SK-N-SH (cell line): Measurements from ENCODE around the gene CNEP1R1. TPM values are rescaled to one million over a fixed set of nuclear protein-coding genes. Genes with fewer than 3 reads are reported as not detected.

ENCODE experiments used
- CTCF ChIA-PET: fragments of 300-600, 350-600 bp; formaldehyde crosslinking; extraction: SDS; loops from one replicate; lab custom pipeline; 2021; lab: Yijun Ruan, JAX
- POLR2A ChIA-PET: fragments of 350-600 bp; sonication (Branson Sonifier 250); formaldehyde crosslinking; extraction: SDS; loops from one replicate; lab custom pipeline; 2020; ENCODE audit warnings: antibody characterized with exemption, inconsistent platforms; lab: Yijun Ruan, JAX
- DNase-seq: peaks from one replicate; pipeline ENCODE4 v3.0.0; 2012
- H2AFZ ChIP-seq: fragments of 200-600 bp; sonication (generic); 2 replicates; pipeline ENCODE4 v1.8.1; 2016; ENCODE audit warnings: antibody characterized with exemption, mild to moderate bottlenecking, low read depth
- H3F3A ChIP-seq: fragments of 200-600 bp; sonication (generic); replicated peaks from 2 replicates; pipeline ENCODE3; 2016; ENCODE audit warnings: antibody characterized with exemption, mild to moderate bottlenecking; ENCODE audit not compliant: insufficient read depth
- H3K27ac ChIP-seq, 2 experiments: fragments of 200-500 bp in 1 of 2; fragments of 200-600 bp in 1 of 2; sonication (Bioruptor generic) in 1 of 2; sonication (generic), shearing (Covaris generic) in 1 of 2; 2 replicates each; pipeline versions ENCODE4 v1.5.1 to v1.6.1; 2014 to 2016; ENCODE audit warnings: low read depth in 2 of 2, inconsistent platforms in 1 of 2, low read length in 1 of 2, mild to moderate bottlenecking in 1 of 2, mixed read lengths in 1 of 2
- H3K27me3 ChIP-seq: fragments of 200-600 bp; sonication (generic), shearing (Covaris generic); 2 replicates; pipeline ENCODE4 v1.6.1; 2016; ENCODE audit warnings: mixed run types; ENCODE audit not compliant: insufficient read depth
- H3K36me3 ChIP-seq, 2 experiments: fragments of 200-500 bp in 1 of 2; fragments of 200-600 bp in 1 of 2; sonication (Bioruptor generic) in 1 of 2; sonication (generic) in 1 of 2; replicated peaks in 1 of 2; 2 replicates each; pipeline versions ENCODE3 to v1.5.1; 2014 to 2016; ENCODE audit warnings: low read length in 1 of 2, mild to moderate bottlenecking in 1 of 2; ENCODE audit not compliant: insufficient read depth in 2 of 2, control insufficient read depth in 1 of 2
- H3K4me1 ChIP-seq, 2 experiments: fragments of 200-500 bp in 1 of 2; fragments of 200-600 bp in 1 of 2; sonication (Bioruptor generic) in 1 of 2; sonication (generic), shearing (Covaris generic) in 1 of 2; 2 replicates each; pipeline versions ENCODE4 v1.5.1 to v1.6.1; 2014 to 2016; ENCODE audit warnings: low read depth in 1 of 2, low read length in 1 of 2, mixed run types in 1 of 2; ENCODE audit not compliant: insufficient read depth in 2 of 2, control insufficient read depth in 1 of 2
- H3K4me2 ChIP-seq: fragments of 200-600 bp; sonication (generic), shearing (Covaris generic); 2 replicates; pipeline ENCODE4 v1.6.1; 2017; ENCODE audit warnings: mixed run types
- H3K4me3 ChIP-seq, 2 experiments: fragments of 200-500 bp in 1 of 2; fragments of 200-600 bp in 1 of 2; sonication (Bioruptor generic) in 1 of 2; sonication (generic), shearing (Covaris generic) in 1 of 2; 2 replicates each; pipeline versions ENCODE4 v1.5.1 to v1.8.1; 2014 to 2016; ENCODE audit warnings: low read depth in 2 of 2, inconsistent platforms in 1 of 2, low read length in 1 of 2, mild to moderate bottlenecking in 1 of 2, mixed read lengths in 1 of 2, moderate library complexity in 1 of 2
- H3K79me2 ChIP-seq: fragments of 200-600 bp; sonication (generic); 2 replicates; pipeline ENCODE4 v1.8.1; 2017; ENCODE audit warnings: mild to moderate bottlenecking; ENCODE audit not compliant: insufficient read depth
- H3K9ac ChIP-seq: fragments of 200-600 bp; sonication (generic); 2 replicates; pipeline ENCODE4 v1.6.1; 2017; ENCODE audit warnings: mixed run types
- H3K9me2 ChIP-seq: fragments of 200-600 bp; sonication (generic); 2 replicates; pipeline ENCODE4 v1.6.1; 2017; ENCODE audit warnings: mixed run types
- H3K9me3 ChIP-seq: fragments of 200-600 bp; sonication (generic); 2 replicates; pipeline ENCODE4 v1.6.1; 2017; ENCODE audit warnings: mixed run types, mild to moderate bottlenecking, moderate library complexity
- H4K20me1 ChIP-seq: fragments of 200-600 bp; sonication (generic); 2 replicates; pipeline ENCODE4 v1.6.1; 2017; ENCODE audit warnings: mild to moderate bottlenecking, mixed run types; ENCODE audit not compliant: insufficient read depth
- CHD2 ChIP-seq: fragments of 150-350 bp; IDR thresholded peaks from 2 replicates; pipeline ENCODE4 v1.6.1; 2018; ENCODE audit warnings: low read length; ENCODE audit not compliant: partially characterized antibody
- CTCF ChIP-seq: fragments of 200-600 bp; sonication (generic); IDR thresholded peaks from 2 replicates; pipeline ENCODE4 v1.6.1; 2017; ENCODE audit warnings: antibody characterized with exemption, mild to moderate bottlenecking, moderate library complexity
- ELF1 ChIP-seq: IDR thresholded peaks from 2 replicates; pipeline ENCODE4 v1.4.0; 2012
- EP300 ChIP-seq, 2 experiments: IDR thresholded peaks; 2 replicates each; pipeline versions ENCODE4 v1.4.0 to v1.6.1; 2012; ENCODE audit warnings: borderline replicate concordance in 1 of 2, low read depth in 1 of 2, low read length in 1 of 2
- EZH2phosphoT487 ChIP-seq: fragments of 200-600 bp; sonication (generic); IDR thresholded peaks from 2 replicates; pipeline ENCODE4 v1.6.1; 2017; ENCODE audit warnings: low read depth, mixed run types, mild to moderate bottlenecking, antibody characterized with exemption, moderate library complexity, borderline replicate concordance
- FOSL2 ChIP-seq: IDR thresholded peaks from 2 replicates; pipeline ENCODE4 v1.4.0; 2012; ENCODE audit warnings: low read depth, mild to moderate bottlenecking, moderate library complexity, borderline replicate concordance
- FOXJ3 ChIP-seq: sonication (generic); formaldehyde crosslinking; IDR thresholded peaks from 2 replicates; pipeline ENCODE4 v1.5.1; 2020; ENCODE audit warnings: mild to moderate bottlenecking, missing genetic modification reagents
- FOXM1 ChIP-seq: IDR thresholded peaks from 2 replicates; pipeline ENCODE4 v1.4.0; 2012; ENCODE audit warnings: low read depth, mild to moderate bottlenecking
- GABPA ChIP-seq: IDR thresholded peaks from 2 replicates; pipeline ENCODE4 v1.4.0; 2012; ENCODE audit warnings: low read depth, mild to moderate bottlenecking
- GATA2 ChIP-seq: sonication (generic); formaldehyde crosslinking; IDR thresholded peaks from 2 replicates; pipeline ENCODE4 v1.5.0; 2020; ENCODE audit warnings: mild to moderate bottlenecking, missing genetic modification reagents
- MEF2A ChIP-seq: IDR thresholded peaks from 2 replicates; pipeline ENCODE4 v1.4.0; 2012; ENCODE audit warnings: low read depth, borderline replicate concordance
- NFIC ChIP-seq: IDR thresholded peaks from 2 replicates; pipeline ENCODE4 v1.4.0; 2012; ENCODE audit warnings: borderline replicate concordance
- NRF1 ChIP-seq: IDR thresholded peaks from 2 replicates; pipeline ENCODE4 v1.6.1; 2012; ENCODE audit warnings: low read depth, mild to moderate bottlenecking, low read length
- RFX5 ChIP-seq: IDR thresholded peaks from 2 replicates; pipeline ENCODE4 v1.6.1; 2012; ENCODE audit warnings: mild to moderate bottlenecking, improper control_type of control experiment, low read length
- RXRA ChIP-seq: IDR thresholded peaks from 2 replicates; pipeline ENCODE4 v1.4.0; 2012; ENCODE audit warnings: low read depth, mild to moderate bottlenecking, borderline replicate concordance
- SIN3A ChIP-seq: IDR thresholded peaks from 2 replicates; pipeline ENCODE4 v1.6.1; 2012; ENCODE audit warnings: low read depth, mild to moderate bottlenecking, low read length, moderate library complexity, borderline replicate concordance
- SMC3 ChIP-seq: IDR thresholded peaks from 2 replicates; pipeline ENCODE4 v1.6.1; 2012; ENCODE audit warnings: low read depth, low read length, improper control_type of control experiment
- TCF12 ChIP-seq: IDR thresholded peaks from 2 replicates; pipeline ENCODE4 v1.4.0; 2012
- TEAD4 ChIP-seq: IDR thresholded peaks from 2 replicates; pipeline ENCODE4 v1.4.0; 2012; ENCODE audit warnings: mild to moderate bottlenecking, borderline replicate concordance; ENCODE audit not compliant: insufficient read depth
- USF2 ChIP-seq: fragments of 150-350 bp; IDR thresholded peaks from 2 replicates; pipeline ENCODE4 v1.6.1; 2017; ENCODE audit warnings: antibody characterized with exemption, low read length, low read depth, borderline replicate concordance
- WGBS: methylation state at CpG from one replicate; pipeline ENCODE4 v1.1.6; 2017; ENCODE audit warnings: low lambda C conversion rate; 5-methylcytosine and 5-hydroxymethylcytosine counted together
- polyA plus RNA-seq, 3 experiments: library from polyadenylated mRNA; depleted of rRNA; stranded (reverse); fragments of >200 nt; gene quantifications; 2 replicates each; pipeline ENCODE4 v1.2.3, GENCODE V29; 2012
- TF ChIP-seq, protein P1 (sequence below): IDR thresholded peaks from 2 replicates; pipeline ENCODE4 v1.4.0; 2012; ENCODE audit warnings: low read depth, borderline replicate concordance
- TF ChIP-seq, protein P2 (sequence below): IDR thresholded peaks from 2 replicates; pipeline ENCODE4 v1.4.0; 2012; ENCODE audit warnings: low read depth, borderline replicate concordance
- TF ChIP-seq, protein P3 (sequence below): IDR thresholded peaks from 2 replicates; pipeline ENCODE4 v1.6.1; 2012; ENCODE audit warnings: mild to moderate bottlenecking, low read depth, low read length, moderate library complexity

The CNEP1R1 gene
- polyA plus RNA-seq, 1 of the 3 experiments (the other 2 are of a cell fraction): 19.2 TPM

- Histone ChIP-seq H3K27me3 (no peaks in the 10 kb centered on the region), H3K9me2 (no peaks in the 10 kb centered on the region), H3K27ac (peak within 1 kb of the TSS; percentile 89 to 95), H3K36me3 (peaks cover 6 to 14% of the 10 kb centered on the region in 2 experiments), H3K4me2 (peak within 1 kb of the TSS; percentile 100), H3K79me2 (peaks cover 35% of the 10 kb centered on the region), H2AFZ (peak within 1 kb of the TSS; percentile 100), H4K20me1 (0 out of 2 replicates have a peak, but pooled peaks cover 4% of the 10 kb centered on the region), H3K9ac (peak within 1 kb of the TSS; percentile 86; the same call in 1 of the 2 replicates), H3K9me3 (no peaks in the 10 kb centered on the region), H3K4me1 (peaks cover 12 to 17% of the 10 kb centered on the region in 2 experiments; a peak in 3 of 4 replicates), H3K4me3 (peak within 1 kb of the TSS; percentile 76 to 93), H3F3A (no peaks in the 10 kb centered on the region)
- ChIA-PET POLR2A (interaction anchor here (1.0 to 1.1 kb wide), 2 partner anchors 41 to 145 kb away, joined by 5 to 7 read pairs; partner anchors contain the start of gene CNEP1R1), CTCF (interaction anchor here (0.6 to 6.1 kb wide), 6 partner anchors 41 to 466 kb away, joined by 4 to 88 read pairs (median 4); partner anchors contain the start of gene CNEP1R1)
- 1% methylated on average over 79 of the region's 91 CpGs for WGBS
- peak; percentile 97 for DNase-seq
- no peak for TF ChIP-seq FOSL2
- no peak for TF ChIP-seq SMC3
- TF ChIP-seq, protein P1, sequence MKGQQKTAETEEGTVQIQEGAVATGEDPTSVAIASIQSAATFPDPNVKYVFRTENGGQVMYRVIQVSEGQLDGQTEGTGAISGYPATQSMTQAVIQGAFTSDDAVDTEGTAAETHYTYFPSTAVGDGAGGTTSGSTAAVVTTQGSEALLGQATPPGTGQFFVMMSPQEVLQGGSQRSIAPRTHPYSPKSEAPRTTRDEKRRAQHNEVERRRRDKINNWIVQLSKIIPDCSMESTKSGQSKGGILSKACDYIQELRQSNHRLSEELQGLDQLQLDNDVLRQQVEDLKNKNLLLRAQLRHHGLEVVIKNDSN: no peak
- TF ChIP-seq EP300 (IDR thresholded peaks at IDR 0.05; ENCODE audit: borderline replicate concordance in 1 of 2, low read depth in 1 of 2, low read length in 1 of 2): no peak
- TF ChIP-seq NRF1: peak; percentile 90
- TF ChIP-seq CHD2: no peak
- no peak for TF ChIP-seq FOXJ3 (CRISPR knock-in tag)
- 0 out of 2 replicates have a peak, but pooled peaks have one; percentile 8 for TF ChIP-seq ELF1
- TF ChIP-seq TCF12: no peak
- TF ChIP-seq RXRA: no peak
- 0 out of 2 replicates have a peak, but pooled peaks have one; percentile 31 for TF ChIP-seq SIN3A
- TF ChIP-seq CTCF: no peak
- no peak for TF ChIP-seq MEF2A
- no peak for TF ChIP-seq GABPA
- no peak for TF ChIP-seq EZH2phosphoT487
- no peak for TF ChIP-seq NFIC
- TF ChIP-seq FOXM1: no peak
- TF ChIP-seq, protein P2, sequence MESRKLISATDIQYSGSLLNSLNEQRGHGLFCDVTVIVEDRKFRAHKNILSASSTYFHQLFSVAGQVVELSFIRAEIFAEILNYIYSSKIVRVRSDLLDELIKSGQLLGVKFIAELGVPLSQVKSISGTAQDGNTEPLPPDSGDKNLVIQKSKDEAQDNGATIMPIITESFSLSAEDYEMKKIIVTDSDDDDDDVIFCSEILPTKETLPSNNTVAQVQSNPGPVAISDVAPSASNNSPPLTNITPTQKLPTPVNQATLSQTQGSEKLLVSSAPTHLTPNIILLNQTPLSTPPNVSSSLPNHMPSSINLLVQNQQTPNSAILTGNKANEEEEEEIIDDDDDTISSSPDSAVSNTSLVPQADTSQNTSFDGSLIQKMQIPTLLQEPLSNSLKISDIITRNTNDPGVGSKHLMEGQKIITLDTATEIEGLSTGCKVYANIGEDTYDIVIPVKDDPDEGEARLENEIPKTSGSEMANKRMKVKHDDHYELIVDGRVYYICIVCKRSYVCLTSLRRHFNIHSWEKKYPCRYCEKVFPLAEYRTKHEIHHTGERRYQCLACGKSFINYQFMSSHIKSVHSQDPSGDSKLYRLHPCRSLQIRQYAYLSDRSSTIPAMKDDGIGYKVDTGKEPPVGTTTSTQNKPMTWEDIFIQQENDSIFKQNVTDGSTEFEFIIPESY: no peak
- no peak for TF ChIP-seq GATA2
- no peak for TF ChIP-seq RFX5
- TF ChIP-seq, protein P3, sequence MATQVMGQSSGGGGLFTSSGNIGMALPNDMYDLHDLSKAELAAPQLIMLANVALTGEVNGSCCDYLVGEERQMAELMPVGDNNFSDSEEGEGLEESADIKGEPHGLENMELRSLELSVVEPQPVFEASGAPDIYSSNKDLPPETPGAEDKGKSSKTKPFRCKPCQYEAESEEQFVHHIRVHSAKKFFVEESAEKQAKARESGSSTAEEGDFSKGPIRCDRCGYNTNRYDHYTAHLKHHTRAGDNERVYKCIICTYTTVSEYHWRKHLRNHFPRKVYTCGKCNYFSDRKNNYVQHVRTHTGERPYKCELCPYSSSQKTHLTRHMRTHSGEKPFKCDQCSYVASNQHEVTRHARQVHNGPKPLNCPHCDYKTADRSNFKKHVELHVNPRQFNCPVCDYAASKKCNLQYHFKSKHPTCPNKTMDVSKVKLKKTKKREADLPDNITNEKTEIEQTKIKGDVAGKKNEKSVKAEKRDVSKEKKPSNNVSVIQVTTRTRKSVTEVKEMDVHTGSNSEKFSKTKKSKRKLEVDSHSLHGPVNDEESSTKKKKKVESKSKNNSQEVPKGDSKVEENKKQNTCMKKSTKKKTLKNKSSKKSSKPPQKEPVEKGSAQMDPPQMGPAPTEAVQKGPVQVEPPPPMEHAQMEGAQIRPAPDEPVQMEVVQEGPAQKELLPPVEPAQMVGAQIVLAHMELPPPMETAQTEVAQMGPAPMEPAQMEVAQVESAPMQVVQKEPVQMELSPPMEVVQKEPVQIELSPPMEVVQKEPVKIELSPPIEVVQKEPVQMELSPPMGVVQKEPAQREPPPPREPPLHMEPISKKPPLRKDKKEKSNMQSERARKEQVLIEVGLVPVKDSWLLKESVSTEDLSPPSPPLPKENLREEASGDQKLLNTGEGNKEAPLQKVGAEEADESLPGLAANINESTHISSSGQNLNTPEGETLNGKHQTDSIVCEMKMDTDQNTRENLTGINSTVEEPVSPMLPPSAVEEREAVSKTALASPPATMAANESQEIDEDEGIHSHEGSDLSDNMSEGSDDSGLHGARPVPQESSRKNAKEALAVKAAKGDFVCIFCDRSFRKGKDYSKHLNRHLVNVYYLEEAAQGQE: no peak
- TF ChIP-seq TEAD4: no peak
- TF ChIP-seq USF2: no peak
Observed at GRCh38 chr16:50065624-50066481, 40.8 kb downstream of the CNEP1R1 start, which contains the start of gene HEATR3. Gene HEATR3 (plus strand): TSS chr16:50065970. CDS start chr16:50066132, 162 bp downstream.
